ENCODE measurements around the gene MRPL1.

MRPL1 gene

DNA sequence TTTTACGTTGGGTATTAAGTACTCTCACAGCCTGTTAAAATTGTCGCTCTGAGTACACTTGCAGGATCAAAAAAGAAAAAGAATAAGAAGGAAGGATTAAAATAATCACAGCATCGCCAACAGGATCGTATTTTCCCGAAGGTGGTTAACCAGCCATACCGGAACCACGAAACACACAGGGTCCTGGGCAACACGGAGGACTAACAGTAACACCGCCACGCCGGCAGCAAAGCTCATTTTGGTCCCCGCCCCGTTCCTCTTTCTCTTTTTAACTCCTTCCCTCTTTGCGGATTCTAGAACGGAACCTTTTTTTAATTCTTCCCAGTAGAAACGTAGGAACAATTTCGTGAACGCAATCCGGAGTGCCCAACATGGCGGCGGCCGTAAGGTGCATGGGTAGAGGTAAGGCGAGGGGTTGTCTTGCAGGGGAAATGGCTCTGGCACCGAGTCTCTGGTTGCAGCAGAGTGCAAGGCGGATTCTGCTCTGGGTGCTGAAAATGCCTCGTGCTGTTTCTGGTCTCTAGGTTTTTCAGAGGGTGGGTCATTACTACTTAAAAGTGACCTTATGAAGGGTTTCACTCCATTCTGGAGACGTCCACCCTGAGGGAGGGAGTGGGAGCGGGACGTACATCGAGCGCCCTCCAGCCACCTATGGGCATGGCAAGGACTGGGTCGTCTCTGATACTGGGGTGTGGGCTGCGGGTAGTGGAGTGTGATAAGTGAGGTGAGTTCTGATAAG lies at the start of gene MRPL1:
Gene MRPL1, plus strand, starts transcription at position 353 of the 739 bp plus-strand sequence. Its CDS starts 19 bp downstream, at position 372.
- in situ Hi-C loops (cut with HindIII; ENCODE audit: low pct_ligation_motif_present, low sequenced_read_pairs): no loop called here
- H3K4me3 ChIP-seq (ENCODE audit: low read depth, low read length): peak within 1 kb of the TSS; percentile 95
- peak within 1 kb of the TSS; percentile 97 for H3K27ac ChIP-seq
- no peaks in the 10 kb centered on the region for H3K27me3 ChIP-seq (replicated peaks)
- DNase-seq: peak; percentile 94
- TF ChIP-seq, protein P1, sequence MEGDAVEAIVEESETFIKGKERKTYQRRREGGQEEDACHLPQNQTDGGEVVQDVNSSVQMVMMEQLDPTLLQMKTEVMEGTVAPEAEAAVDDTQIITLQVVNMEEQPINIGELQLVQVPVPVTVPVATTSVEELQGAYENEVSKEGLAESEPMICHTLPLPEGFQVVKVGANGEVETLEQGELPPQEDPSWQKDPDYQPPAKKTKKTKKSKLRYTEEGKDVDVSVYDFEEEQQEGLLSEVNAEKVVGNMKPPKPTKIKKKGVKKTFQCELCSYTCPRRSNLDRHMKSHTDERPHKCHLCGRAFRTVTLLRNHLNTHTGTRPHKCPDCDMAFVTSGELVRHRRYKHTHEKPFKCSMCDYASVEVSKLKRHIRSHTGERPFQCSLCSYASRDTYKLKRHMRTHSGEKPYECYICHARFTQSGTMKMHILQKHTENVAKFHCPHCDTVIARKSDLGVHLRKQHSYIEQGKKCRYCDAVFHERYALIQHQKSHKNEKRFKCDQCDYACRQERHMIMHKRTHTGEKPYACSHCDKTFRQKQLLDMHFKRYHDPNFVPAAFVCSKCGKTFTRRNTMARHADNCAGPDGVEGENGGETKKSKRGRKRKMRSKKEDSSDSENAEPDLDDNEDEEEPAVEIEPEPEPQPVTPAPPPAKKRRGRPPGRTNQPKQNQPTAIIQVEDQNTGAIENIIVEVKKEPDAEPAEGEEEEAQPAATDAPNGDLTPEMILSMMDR (IDR thresholded peaks at IDR 0.05; ENCODE audit: low read depth, low read length, missing control alignments): no peak
- H3K36me3 ChIP-seq (replicated peaks): no peaks in the 10 kb centered on the region

DNA sequence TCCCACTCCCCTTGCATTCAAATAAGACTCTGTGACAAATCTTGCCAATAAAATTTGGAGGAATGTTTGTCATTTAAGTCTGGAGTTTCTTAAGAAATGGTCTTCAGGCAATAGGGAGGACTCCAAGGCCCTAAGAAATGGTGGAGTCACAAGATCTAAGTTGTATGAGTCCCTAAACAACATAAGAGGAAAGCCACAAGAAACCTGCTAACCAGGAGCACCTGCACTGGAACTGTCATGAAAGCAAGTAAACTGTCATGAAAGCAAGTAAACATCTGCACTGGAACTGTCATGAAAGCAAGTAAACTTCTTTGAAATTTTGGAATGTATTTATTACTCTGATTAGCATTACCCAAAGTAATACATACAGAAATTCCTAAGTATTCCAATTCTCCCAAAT lies 47.0 kb upstream of the MRPL1 start:
- H3K36me3 ChIP-seq (replicated peaks): no peaks in the 10 kb centered on the region
- DNase-seq: no peak
- no peak overlapping the region for H3K27ac ChIP-seq
- TF ChIP-seq, protein P1 (IDR thresholded peaks at IDR 0.05; ENCODE audit: low read depth, low read length, missing control alignments): no peak
- no peaks in the 10 kb centered on the region for H3K27me3 ChIP-seq (replicated peaks)
- H3K4me3 ChIP-seq (ENCODE audit: low read depth, low read length): no peak overlapping the region
- in situ Hi-C loops (cut with HindIII; ENCODE audit: low pct_ligation_motif_present, low sequenced_read_pairs): no loop called here

DNA sequence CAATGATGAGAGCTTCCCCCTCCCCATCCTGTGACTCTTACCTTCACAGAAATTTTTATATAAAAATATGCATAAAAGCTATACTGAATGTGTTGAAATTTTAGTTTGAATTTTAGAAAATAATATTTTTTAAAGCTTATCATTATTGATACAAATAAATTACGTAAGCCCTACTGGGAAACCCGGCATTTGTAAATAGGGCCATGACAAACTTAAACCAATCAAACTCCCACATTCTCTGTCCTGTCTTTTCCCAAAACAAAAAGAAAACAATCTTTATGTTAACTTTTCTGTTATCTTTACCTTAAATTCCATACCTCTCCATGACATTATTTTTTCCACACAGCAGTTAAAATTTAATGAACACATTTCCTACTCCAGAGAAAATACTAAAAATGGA lies 46.1 kb upstream of the MRPL1 start:
- in situ Hi-C loops (cut with HindIII; ENCODE audit: low pct_ligation_motif_present, low sequenced_read_pairs): no loop called here
- TF ChIP-seq, protein P1 (IDR thresholded peaks at IDR 0.05; ENCODE audit: low read depth, low read length, missing control alignments): no peak

DNA sequence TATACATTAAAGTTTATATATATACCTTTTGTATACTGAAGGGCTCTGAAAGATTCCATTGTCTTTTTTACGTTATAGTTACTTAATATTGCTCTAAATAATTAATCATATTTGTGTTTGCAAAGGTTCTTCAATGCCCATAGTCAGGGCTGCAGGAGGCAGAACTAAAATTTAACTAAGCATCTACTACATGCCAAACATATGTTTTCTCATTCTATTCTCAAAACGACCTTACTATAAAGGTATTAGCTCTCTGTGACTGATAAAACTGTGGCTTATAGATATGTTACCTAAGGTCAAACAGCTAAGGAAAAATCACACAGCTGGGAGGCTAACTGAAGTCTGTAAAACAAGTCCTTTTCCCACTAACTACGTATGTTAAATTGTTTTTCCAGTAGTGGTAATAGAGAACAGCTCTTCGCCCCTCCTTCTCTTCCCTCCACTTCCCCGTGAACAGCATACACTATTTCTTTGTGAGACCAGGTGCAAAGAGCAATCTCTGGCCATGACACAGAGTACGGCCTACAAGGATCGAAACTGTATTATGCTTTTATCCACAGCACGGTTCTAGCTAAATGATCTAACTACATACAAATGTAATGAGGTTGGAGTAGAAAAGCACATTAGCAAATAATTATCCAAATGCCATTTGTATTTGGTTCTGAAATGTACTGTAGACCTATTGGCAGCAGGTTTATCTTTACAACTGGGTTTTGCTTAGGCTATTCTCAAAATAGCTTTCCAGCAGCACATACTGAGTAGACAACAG lies 45.1 kb upstream of the MRPL1 start:
- no peaks in the 10 kb centered on the region for H3K27me3 ChIP-seq (replicated peaks)
- peak overlapping the region; percentile 68 for H3K27ac ChIP-seq
- no peak for DNase-seq
- in situ Hi-C loops (cut with HindIII; ENCODE audit: low pct_ligation_motif_present, low sequenced_read_pairs): no loop called here
- peak overlapping the region; percentile 91 for H3K4me3 ChIP-seq (ENCODE audit: low read depth, low read length)
- TF ChIP-seq, protein P1 (IDR thresholded peaks at IDR 0.05; ENCODE audit: low read depth, low read length, missing control alignments): no peak
- H3K36me3 ChIP-seq (replicated peaks): no peaks in the 10 kb centered on the region

More for the DNA sequence above, 46.1 kb upstream of the MRPL1 start:
- Histone ChIP-seq H3K36me3 (replicated peaks) (no peaks in the 10 kb centered on the region), H3K4me3 (ENCODE audit: low read depth, low read length) (no peak overlapping the region), H3K27ac (no peak overlapping the region), H3K27me3 (replicated peaks) (no peaks in the 10 kb centered on the region)
- DNase-seq: no peak

DNA sequence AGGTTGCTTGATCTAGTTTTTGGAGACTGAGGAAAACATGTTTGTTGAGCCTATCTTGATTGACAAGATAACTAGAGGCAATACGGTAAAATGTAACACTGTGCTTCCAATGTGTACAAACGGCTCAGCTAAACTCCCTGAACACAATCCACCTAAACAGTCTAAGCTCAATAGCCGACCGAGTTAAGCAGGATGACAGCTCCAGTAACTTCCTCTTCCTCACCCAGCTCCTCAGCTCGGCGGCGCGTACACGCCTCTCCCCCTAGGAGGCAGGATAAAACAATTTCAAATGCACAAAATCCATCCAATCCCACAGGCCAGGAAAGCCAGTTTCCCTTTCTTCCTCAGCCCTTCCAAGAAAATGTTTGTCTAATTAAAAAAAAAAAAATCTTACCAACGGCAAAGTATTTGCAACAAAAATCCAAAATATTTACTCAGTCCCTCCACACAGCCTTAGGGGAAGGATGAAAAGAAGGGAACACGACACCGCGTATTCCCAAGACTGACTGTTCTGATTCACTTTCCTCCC lies 44.5 kb upstream of the MRPL1 start:
- Histone ChIP-seq H3K27me3 (replicated peaks) (no peaks in the 10 kb centered on the region), H3K27ac (peak overlapping the region; percentile 68), H3K4me3 (ENCODE audit: low read depth, low read length) (peak overlapping the region; percentile 91), H3K36me3 (replicated peaks) (no peaks in the 10 kb centered on the region)
- peak; percentile 73 for DNase-seq
- in situ Hi-C loops (cut with HindIII; ENCODE audit: low pct_ligation_motif_present, low sequenced_read_pairs): no loop called here
- TF ChIP-seq, protein P1 (IDR thresholded peaks at IDR 0.05; ENCODE audit: low read depth, low read length, missing control alignments): peak; percentile 72
